HG03280 (cell line): ENCODE data around the gene JPH3.

Experiments
- ATAC-seq: cut with Tn5 transposase; IDR thresholded peaks from one replicate; pipeline ENCODE4 v1.9.1; 2021; ENCODE audit warnings: mild to moderate bottlenecking, moderate library complexity; ENCODE audit not compliant: unreplicated experiment

Gene JPH3

DNA sequence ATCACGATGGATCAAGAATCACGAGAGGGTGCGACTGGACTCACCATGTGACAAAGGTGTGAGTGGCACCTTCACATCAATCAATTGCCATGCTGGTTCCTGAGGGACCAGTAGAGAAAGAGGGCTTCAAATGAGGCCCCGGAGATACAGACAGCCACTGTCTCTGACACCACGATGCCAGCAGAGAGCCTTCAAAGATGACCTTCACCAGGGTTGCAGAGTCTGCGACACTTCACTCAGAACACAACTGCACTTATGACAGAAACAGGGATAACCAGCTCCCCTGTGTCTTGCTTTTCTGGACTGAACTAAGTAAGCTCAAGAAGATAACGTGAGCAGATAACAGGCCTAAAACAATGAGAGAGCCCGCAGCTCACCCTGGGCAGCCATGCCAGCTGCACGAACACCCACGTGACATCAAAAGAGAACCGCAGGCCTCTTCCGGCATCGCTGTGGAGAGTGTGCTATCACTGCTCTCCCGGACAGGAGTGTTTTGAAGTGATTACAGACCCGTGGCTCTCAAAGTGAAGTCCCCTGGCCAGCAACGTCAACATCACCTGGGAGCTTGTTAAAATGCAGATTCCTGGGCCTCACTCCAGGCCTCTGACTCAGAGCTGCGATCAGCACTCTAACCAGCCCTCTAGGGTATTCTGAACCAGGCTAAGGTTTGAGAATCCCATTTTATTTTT, 127.1 kb downstream of the JPH3 start:
- peak; percentile 64 for ATAC-seq

DNA sequence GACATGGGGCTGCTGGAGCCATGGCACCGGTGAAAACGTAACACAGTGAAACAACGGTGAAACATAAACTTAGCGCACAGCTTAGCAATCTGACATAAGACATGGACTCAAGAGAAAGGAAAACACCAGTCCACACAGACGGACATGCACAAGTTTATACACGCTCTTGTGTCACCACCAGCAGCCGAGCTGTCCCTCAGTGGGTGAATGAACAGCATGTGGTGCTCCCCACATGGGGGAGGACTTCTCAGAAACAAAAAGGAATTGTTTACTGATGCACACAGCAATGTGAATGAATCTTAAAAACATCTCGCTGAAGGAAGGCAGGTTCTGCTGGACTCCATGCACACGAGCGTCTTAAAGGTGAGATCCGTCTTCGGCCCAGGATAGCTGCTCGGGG, 129.3 kb downstream of the JPH3 start:
- ATAC-seq: no peak

DNA sequence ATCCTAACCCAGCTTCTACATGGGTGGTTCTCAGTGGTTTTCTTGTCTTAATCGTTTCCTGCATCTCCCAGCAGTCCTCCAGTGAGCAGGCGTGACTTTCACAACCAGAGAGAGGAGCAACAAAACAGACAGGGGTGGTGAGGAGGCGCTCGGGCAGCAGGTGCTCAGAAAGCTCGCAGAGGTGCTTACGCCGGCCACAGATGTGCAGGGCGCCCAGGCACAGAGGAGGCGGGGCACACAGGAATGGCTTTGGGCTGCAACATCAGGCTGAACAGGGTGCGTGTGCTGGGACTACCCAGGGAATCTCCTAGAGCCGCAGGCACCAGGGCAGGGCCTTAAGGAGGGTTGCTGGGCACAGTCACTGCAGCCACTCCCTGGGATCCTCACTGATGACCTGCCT, 130.9 kb downstream of the JPH3 start:
- no peak for ATAC-seq

DNA sequence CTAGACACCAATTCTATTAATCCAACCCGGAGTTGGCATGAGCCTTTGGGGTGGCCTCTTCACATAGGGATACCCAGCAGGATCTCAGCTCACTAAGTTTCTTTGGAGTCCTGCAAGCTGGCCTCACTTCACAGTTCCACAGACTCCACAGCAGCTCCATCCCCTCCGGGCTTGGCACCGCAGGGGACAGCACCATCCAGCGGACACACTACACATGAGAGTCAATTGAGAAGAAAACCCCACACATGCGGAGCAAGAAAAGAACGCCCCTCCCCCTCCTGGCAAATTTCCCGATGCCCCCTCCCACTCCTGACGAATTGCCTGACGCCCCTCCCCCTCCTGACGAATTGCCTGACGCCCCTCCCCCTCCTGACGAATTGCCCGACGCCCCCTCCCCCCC, 132.3 kb downstream of the JPH3 start:
- ATAC-seq: no peak

DNA sequence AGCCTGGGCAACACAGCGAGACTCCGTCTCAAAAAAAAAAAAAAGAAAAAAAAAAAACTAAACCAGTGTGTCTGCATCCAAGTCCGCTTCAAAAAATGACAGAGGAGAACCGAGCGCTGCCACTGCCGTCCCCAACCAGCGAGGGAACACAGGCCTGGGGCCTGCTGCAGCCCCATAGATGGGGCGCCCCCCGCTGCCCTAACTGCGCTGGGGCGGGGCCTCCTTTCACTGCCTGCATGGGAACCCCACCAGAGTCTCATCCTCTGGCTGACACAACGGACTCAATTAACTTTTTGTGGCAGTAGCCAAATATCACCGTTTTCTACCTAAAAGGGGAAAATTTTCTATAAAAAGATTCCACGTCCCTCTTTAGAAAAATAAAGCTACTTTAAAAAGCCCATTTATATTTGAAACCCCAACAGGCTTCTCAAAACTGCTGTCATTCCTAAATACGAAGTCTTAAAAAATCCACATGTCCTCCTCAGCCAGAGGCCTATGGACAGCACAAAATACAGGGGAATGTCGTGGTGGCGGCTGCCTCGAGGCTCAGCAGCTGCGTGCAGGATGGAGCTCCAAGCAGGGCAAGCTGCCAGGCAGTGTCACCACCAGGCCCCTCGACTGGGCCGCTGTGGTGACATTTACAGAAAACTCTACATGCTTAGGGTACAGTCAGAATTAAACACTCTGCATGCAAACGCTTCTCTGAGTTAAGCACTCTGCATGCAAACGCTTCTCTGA, 133.1 kb downstream of the JPH3 start:
- ATAC-seq: no peak

DNA sequence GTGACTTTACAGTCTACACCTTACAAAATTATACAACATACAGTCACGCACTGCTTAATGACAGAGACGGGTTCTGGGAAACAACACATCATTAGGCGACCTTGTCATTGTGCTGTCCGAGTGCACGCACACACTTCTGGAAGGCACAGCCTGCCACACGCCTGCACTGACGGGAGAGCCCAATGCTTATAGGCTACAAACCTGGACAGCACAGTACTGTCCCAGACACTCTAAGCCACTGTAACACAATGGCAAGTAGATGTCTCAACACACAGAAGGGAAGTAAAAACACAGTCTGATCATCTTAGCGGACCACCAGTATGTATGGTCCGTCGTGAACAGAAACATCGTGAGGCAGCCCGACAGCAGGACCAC, 133.7 kb downstream of the JPH3 start:
- ATAC-seq: no peak

DNA sequence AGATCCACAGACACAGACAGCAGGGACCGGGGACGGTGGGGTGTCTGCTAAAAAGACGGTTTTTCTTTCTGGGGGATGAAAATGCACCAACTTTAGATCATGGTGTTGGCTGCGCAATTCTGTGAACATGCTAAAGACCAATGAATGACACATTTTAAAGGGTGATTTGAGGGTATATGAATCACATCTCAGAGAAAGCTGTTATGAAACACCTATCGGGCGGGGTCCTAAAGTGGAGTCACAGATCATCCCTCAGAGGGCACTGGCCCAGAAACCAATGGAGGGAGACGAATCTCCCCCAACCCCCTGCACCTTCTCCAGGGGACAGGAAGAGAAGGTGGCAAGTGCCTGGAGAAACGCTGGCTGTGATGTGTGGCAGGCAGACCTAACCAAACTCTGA, 137.5 kb downstream of the JPH3 start:
- ATAC-seq: no peak

DNA sequence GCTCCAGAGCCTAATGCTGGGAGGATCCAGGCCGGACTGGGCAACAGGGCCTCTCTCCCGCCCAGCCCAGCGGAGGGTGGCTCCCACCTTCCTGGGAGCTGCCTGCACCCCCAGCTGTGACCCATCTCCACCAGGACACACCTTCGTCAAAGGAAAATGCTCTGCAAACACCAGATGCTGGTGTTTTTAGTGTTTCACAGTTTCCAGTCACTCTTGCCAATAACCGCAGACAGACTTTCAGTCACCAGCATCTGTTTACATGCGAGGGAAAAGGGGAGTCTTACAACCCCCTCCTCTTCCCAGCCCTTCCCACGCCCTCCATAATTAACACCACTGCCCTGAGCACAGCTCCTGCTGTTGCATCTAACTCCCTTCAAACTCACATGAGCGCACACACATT, 138.1 kb downstream of the JPH3 start:
- no peak for ATAC-seq

DNA sequence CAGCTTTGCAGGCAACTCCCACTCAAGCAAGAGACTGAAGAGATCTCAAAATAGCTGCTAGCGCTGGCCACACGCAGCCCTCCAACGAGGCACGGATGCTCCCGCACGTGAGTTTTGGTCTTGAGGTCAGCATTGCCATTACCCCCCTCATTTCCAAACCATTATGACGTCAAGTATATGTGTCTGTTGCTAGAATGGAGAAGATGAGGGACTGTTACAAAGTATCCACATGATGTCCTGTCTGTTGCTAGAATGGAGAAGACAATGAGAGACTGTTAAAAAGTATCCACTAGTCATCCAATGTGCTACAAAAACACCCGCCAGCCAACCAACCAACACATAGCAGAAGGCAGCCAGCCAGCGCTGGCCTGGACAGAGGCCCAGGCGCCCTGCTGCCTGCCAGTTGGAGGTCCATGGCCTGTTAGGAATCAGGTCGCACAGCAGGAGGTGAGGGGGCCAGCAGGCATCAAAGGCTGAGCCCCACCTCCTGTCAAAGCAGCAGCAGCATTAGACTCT, 138.7 kb downstream of the JPH3 start:
- no peak for ATAC-seq

DNA sequence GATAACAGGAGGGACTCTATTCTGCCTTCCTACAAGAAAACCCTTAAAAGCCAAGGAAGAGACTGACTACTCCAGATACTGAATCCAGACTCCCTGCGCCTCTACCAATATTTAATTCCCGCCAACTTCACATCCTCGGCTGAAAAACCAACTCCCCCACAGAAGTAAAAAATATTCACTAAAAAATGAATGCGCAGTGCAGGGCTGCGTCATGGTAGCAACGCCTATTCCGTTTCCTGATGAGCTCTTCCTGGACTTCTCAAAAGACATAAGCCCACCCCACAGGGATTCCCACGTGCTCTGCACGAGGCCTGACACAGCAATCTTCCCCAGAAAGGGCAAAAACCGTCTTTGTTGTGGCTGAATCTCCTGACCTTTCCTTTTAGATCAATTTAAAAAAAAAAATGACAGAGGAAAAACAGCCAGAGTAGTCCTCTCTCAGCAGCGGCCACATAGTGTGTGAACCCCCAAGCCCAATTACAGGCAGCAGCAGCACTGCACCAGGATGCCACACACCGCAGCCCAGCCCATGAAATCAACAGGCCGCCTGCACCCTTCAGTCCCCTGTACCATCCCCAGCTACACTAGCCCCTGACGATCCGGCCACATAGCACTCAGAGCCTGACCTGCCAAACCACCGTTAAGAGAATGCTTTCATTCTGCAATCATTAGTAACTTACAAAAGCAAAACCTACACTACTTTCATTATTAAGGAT, 139.6 kb downstream of the JPH3 start:
- no peak for ATAC-seq

DNA sequence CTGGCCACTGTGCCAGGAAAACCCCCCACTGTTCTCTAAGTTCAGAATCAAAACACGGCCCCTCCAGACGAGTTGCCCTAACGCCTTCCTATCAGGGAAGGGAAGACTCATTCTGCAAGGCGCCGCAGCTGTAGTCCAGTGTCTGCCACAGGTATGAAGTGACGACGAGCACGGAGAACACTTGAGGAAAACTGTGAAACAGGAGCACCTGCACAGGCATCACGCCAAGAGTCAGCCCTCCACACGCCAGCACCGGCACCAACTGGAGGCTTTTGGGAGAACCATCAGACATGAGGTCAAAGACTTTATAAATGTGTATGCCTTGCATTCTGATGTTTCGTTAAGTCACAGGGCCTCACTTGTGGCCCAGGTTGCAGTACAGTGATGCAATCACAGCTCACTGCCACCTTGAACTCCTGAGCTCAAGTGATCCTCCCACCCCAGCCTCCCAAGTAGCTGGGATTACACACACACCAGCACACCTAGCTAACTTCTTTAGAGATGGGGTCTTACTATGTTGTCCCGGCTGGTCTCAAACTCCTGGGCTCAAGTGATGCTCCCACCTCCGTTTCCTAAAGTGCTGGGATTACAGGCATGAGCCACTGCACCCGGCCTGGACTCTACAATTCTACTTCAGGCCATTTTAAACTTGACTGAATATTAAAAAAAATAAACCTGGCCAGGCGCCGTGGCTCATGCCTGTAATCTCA, 140.6 kb downstream of the JPH3 start:
- no peak for ATAC-seq

DNA sequence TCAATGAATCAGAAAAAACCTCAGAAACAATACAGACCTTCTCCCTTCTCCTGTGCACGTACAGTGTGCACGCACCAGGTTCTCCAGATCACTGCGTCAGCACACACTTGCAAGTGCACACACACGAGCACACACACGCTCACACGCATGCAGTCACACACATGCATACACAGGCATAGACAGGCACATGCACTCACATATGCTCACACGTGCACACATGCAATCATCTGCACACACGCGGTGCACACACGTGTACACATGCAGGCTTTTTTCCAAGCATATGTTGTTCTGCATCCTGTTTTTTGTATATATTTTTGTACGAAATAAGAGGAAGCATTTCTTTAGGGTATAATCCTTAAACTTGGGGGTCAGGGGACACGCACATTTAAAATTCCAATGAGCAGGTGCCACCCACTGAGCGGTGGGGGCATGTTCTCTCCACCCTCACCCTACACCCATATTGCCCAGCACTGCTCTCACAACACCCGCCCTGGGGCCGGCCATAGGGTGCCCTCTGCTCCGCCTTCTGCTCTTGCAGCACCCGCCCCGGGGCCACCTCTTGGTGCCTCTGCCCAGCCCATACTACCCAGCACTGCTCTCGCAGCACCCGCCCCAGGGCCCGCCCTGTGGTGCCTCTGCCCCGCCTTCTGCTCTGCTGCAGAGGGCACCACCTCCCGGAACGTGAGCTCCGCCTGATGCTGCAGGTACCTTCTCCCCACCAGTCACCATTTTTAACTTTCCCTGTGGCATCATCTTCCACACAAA, 142.6 kb downstream of the JPH3 start:
- no peak for ATAC-seq

DNA sequence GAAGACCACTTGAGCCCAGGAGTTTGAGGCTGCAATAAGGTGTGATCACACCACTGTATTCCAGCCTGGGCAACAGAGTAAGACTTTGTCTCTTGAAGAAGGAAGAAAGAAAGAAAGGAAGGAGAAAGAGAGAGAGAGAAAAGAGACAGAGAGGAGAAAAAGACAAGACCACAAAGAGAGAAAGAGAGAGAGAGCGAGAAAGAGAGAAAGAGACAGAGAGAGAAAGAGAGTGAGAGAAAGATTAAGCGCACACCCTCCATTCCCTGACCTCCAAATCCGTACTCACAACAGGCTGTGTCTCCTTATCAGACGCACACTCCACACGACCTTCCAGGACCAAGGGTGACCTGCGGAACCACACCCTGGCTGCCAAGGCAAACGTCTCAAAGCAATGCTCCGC, 143.9 kb downstream of the JPH3 start:
- no peak for ATAC-seq
